Neural crest cell (in vitro differentiated cells): ENCODE data around the gene CDK5RAP2. TPM values are rescaled to one million over a fixed set of nuclear protein-coding genes. Genes with fewer than 3 reads are reported as not detected.
A peak's percentile ranks its signal among the peaks of the same experiment; 100 is the strongest.

Source experiments
- DNase-seq: peaks from one replicate; pipeline ENCODE4 v3.0.0; 2021; ENCODE audit warnings: low read depth, mixed read lengths, low spot score
- H3K27ac Mint-ChIP-seq: one replicate; pipeline ENCODE4 v1.8.0; 2021; ENCODE audit warnings: mild to moderate bottlenecking, mixed read lengths; ENCODE audit not compliant: unreplicated experiment
- H3K27me3 Mint-ChIP-seq: 2 replicates; pipeline ENCODE4 v1.8.0; 2021; ENCODE audit warnings: low read depth, mild to moderate bottlenecking, mixed read lengths
- H3K36me3 Mint-ChIP-seq: 2 replicates; pipeline ENCODE4 v1.8.0; 2021; ENCODE audit warnings: low read depth, mild to moderate bottlenecking, mixed read lengths
- H3K4me1 Mint-ChIP-seq: 2 replicates; pipeline ENCODE4 v1.8.0; 2021; ENCODE audit warnings: mixed read lengths
- H3K4me3 Mint-ChIP-seq: one replicate; pipeline ENCODE4 v1.8.0; 2021; ENCODE audit warnings: mild to moderate bottlenecking, mixed read lengths
- H3K9me3 Mint-ChIP-seq: 2 replicates; pipeline ENCODE4 v1.8.0; 2021; ENCODE audit warnings: mixed read lengths
- total RNA-seq: library from RNA; stranded (reverse); gene quantifications from 2 replicates; pipeline ENCODE4 v1.2.1, GENCODE V29; 2021
- TF ChIP-seq, protein P1 (sequence below): fragments of 200-600 bp; sonication (generic); conservative IDR thresholded peaks from 2 replicates; pipeline ENCODE4 v1.5.0; 2021; ENCODE audit warnings: antibody characterized with exemption, mild to moderate bottlenecking

Gene CDK5RAP2
- total RNA-seq, 1 donor from 2014 or later: 116 TPM

DNA sequence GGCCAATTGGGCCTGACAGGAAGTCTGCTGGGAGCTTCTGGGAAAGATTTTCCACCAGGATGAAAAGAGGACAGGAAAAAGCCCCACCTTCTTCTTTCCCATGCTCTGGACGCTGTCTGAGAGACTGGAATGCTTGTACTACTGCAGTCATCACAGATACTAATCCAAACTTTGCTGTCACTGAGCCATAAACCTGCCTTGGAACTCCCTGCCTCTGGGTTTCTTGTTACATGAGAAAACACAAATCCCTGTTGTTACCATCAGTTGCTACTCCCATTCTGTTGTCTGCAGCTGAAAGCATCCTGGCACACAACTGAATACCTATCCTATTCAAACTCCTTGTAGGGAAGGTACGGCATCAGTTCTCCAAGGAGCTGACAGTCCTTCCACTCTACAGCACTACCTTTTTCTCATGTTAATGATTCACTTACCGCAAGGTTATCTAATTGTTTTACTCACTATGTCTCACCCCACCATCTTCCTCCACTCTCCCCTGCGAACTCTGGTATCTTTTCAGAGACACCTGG is 167.5 kb downstream of the CDK5RAP2 start:
- Mint-ChIP-seq H3K4me1 (peaks cover 12% of the 10 kb centered on the region), H3K27me3 (no peaks in the 10 kb centered on the region), H3K36me3 (peaks cover 16% of the 10 kb centered on the region), H3K9me3 (no peaks in the 10 kb centered on the region), H3K4me3 (no peak overlapping the region), H3K27ac (peak overlapping the region; percentile 32)
- TF ChIP-seq, protein P1, sequence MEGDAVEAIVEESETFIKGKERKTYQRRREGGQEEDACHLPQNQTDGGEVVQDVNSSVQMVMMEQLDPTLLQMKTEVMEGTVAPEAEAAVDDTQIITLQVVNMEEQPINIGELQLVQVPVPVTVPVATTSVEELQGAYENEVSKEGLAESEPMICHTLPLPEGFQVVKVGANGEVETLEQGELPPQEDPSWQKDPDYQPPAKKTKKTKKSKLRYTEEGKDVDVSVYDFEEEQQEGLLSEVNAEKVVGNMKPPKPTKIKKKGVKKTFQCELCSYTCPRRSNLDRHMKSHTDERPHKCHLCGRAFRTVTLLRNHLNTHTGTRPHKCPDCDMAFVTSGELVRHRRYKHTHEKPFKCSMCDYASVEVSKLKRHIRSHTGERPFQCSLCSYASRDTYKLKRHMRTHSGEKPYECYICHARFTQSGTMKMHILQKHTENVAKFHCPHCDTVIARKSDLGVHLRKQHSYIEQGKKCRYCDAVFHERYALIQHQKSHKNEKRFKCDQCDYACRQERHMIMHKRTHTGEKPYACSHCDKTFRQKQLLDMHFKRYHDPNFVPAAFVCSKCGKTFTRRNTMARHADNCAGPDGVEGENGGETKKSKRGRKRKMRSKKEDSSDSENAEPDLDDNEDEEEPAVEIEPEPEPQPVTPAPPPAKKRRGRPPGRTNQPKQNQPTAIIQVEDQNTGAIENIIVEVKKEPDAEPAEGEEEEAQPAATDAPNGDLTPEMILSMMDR: no peak
- DNase-seq: no peak

DNA sequence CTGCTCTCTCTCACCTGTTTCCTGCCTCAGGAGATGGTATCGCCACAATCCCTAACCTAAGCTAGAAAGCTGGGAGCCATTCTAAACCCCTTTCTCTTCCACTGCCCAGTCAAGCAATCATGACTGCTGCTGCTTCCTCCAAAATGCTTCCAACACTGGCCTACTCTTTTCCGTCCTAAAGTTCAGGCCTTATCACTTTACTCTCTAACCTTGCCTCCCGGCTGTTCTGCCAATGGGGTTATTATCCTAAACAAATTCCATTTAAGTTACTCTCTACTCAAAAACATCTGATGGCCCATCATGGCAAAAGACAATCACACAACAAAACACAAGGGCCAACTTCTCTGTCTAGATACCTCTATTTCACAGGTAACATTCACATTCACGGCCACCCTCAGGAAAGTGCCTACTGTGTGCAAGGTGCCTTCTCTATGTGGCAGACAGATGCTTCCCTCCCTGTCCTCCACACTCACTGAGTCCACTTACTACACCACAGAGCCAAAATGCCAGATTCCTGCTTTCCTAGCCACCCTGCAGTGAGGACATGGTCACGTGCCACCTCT is 168.0 kb downstream of the CDK5RAP2 start:
- peaks cover 12% of the 10 kb centered on the region for H3K4me1 Mint-ChIP-seq
- peaks cover 16% of the 10 kb centered on the region for H3K36me3 Mint-ChIP-seq
- no peak for DNase-seq
- no peak overlapping the region for H3K4me3 Mint-ChIP-seq
- peak overlapping the region; percentile 78 for H3K27ac Mint-ChIP-seq
- H3K27me3 Mint-ChIP-seq: no peaks in the 10 kb centered on the region
- H3K9me3 Mint-ChIP-seq: no peaks in the 10 kb centered on the region
- TF ChIP-seq, protein P1: no peak

- Mint-ChIP-seq H3K4me3 (no peak overlapping the region), H3K36me3 (peaks cover 19% of the 10 kb centered on the region), H3K27ac (no peak overlapping the region), H3K27me3 (no peaks in the 10 kb centered on the region), H3K4me1 (peaks cover 12% of the 10 kb centered on the region), H3K9me3 (no peaks in the 10 kb centered on the region)
- DNase-seq: no peak
- TF ChIP-seq, protein P1: no peak
Measured at GRCh38 chr9:120410925-120411501, 169.0 kb downstream of the CDK5RAP2 start.

DNA sequence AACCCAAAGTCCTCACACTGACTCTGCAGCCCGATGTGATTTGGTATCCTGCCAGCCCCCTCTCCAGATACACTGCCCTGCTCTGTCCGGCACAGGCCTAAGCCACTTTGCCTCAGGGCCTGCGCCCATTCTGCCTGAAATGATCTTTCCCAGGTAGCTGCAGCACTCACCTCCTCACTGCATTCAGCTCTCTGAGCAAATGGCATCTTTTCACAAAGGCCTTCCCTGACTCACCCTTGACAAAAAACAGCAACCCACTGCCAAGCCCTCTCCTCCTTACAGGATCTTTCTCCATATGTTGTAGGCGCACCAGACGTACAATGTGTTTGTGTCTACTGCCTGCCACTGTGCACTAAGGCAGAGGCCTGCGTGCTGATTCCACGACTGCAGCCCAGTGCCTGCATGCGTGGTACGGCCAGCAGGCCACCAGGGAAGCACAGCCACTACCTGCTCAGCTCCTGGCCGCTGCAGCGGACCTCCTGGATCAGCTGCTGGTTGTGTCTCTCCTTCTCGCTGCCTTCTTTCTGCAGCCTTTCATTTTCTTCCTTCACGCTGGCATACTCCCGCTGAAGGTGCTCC is 171.2 kb downstream of the CDK5RAP2 start:
- peaks cover 4% of the 10 kb centered on the region for H3K4me1 Mint-ChIP-seq
- DNase-seq: no peak
- peak overlapping the region; percentile 58 for H3K27ac Mint-ChIP-seq
- TF ChIP-seq, protein P1: no peak
- no peaks in the 10 kb centered on the region for H3K9me3 Mint-ChIP-seq
- H3K36me3 Mint-ChIP-seq: peaks cover 21% of the 10 kb centered on the region
- H3K27me3 Mint-ChIP-seq: no peaks in the 10 kb centered on the region
- no peak overlapping the region for H3K4me3 Mint-ChIP-seq

- H3K4me3 Mint-ChIP-seq: no peak overlapping the region
- no peaks in the 10 kb centered on the region for H3K27me3 Mint-ChIP-seq
- TF ChIP-seq, protein P1: no peak
- no peak overlapping the region for H3K27ac Mint-ChIP-seq
- H3K36me3 Mint-ChIP-seq: peaks cover 33% of the 10 kb centered on the region
- no peaks in the 10 kb centered on the region for H3K4me1 Mint-ChIP-seq
- no peak for DNase-seq
- no peaks in the 10 kb centered on the region for H3K9me3 Mint-ChIP-seq
Measured at GRCh38 chr9:120405860-120406259, 174.1 kb downstream of the CDK5RAP2 start.
